Panc1 (cell line): ENCODE data around the gene MINDY4.

Source experiments
- CTCF ChIP-seq: fragments of 450-650 bp; IDR thresholded peaks from 2 replicates; pipeline ENCODE4 v1.5.1; 2017; ENCODE audit warnings: mild to moderate bottlenecking
- POLR2AphosphoS5 ChIP-seq: IDR thresholded peaks from 2 replicates; pipeline ENCODE4 v1.6.1; 2012; ENCODE audit warnings: mild to moderate bottlenecking, low read depth, low read length, moderate library complexity

- TF ChIP-seq CTCF (no peak), POLR2AphosphoS5 (no peak)
Observed at GRCh38 chr7:30723776-30724175, 47.4 kb upstream of the MINDY4 start.
